ENCODE measurements around the gene THADA. TPM values are rescaled to one million over a fixed set of nuclear protein-coding genes. Genes with fewer than 3 reads are reported as not detected.
"Not testable (repeated sequence)": the region's sequence is repeated elsewhere in the genome, so short reads cannot be mapped to it uniquely, and the experiment has no call there.

The THADA gene
- total RNA-seq, result 10 to 100 TPM; 23.7 to 69.5 TPM

GRCh38 chr2:43595603-43596412 is at the start of gene THADA:
THADA (minus strand) TSS chr2:43596038; CDS start chr2:43592392, 3,646 bp downstream.
- peak; percentile 99 to 100 for ATAC-seq

GRCh38 chr2:43643680-43644079 is 47.8 kb upstream of the THADA start:
- H3K36me3 Mint-ChIP-seq, result no peaks in the 10 kb centered on the region
- no peak overlapping the region for H3K27ac Mint-ChIP-seq
- no peaks in the 10 kb centered on the region for H3K4me1 Mint-ChIP-seq (ENCODE audit: low read depth in 2 of 2)
- ATAC-seq (no peak), DNase-seq (ENCODE audit: low spot score) (no peak)
- H3K4me3 Mint-ChIP-seq, result no peak overlapping the region
- no peaks in the 10 kb centered on the region for H3K9me3 Mint-ChIP-seq
- peaks cover 16 to 33% of the 10 kb centered on the region in 2 donors for H3K27me3 Mint-ChIP-seq

More at GRCh38 chr2:43595603-43596412, at the start of gene THADA:
- H3K27me3 Mint-ChIP-seq, result peaks cover 0 to 14% of the 10 kb centered on the region in 2 donors
- peak within 1 kb of the TSS; percentile 96 for H3K4me3 Mint-ChIP-seq
- peak; percentile 98 for DNase-seq (ENCODE audit: low spot score)
- H3K36me3 Mint-ChIP-seq, result peaks cover 5% of the 10 kb centered on the region
- no peaks in the 10 kb centered on the region for H3K9me3 Mint-ChIP-seq
- peak within 1 kb of the TSS; percentile 98 to 99 for H3K27ac Mint-ChIP-seq
- H3K4me1 Mint-ChIP-seq (ENCODE audit: low read depth in 2 of 2), result peaks cover 18 to 22% of the 10 kb centered on the region in 2 donors

GRCh38 chr2:43642363-43642762 is 46.5 kb upstream of the THADA start:
- no peak for ATAC-seq
- H3K27ac Mint-ChIP-seq, result no peak overlapping the region

GRCh38 chr2:43637030-43637803 is 41.4 kb upstream of the THADA start, which contains the start of gene PLEKHH2:
PLEKHH2 (plus strand) TSS chr2:43637260; CDS start chr2:43644674, 7,414 bp downstream.
- Mint-ChIP-seq H3K9me3 (no peaks in the 10 kb centered on the region), H3K36me3 (no peaks in the 10 kb centered on the region), H3K4me1 (ENCODE audit: low read depth in 2 of 2) (peaks cover 6 to 11% of the 10 kb centered on the region in 2 donors), H3K4me3 (peak within 1 kb of the TSS; percentile 82), H3K27me3 (peaks cover 39 to 43% of the 10 kb centered on the region in 2 donors), H3K27ac (no peak within 1 kb of the TSS)
- DNase-seq (ENCODE audit: low spot score) (peak; percentile 83), ATAC-seq (peak; percentile 99 to 100)

More at GRCh38 chr2:43642363-43642762, 46.5 kb upstream of the THADA start:
- no peaks in the 10 kb centered on the region for H3K9me3 Mint-ChIP-seq
- peaks cover 21 to 34% of the 10 kb centered on the region in 2 donors for H3K27me3 Mint-ChIP-seq
- H3K36me3 Mint-ChIP-seq, result no peaks in the 10 kb centered on the region
- H3K4me1 Mint-ChIP-seq (ENCODE audit: low read depth in 2 of 2), result peaks cover 0 to 5% of the 10 kb centered on the region in 2 donors
- H3K4me3 Mint-ChIP-seq, result no peak overlapping the region
- no peak for DNase-seq (ENCODE audit: low spot score)

- Mint-ChIP-seq H3K9me3 (no peaks in the 10 kb centered on the region), H3K4me1 (ENCODE audit: low read depth in 2 of 2) (peaks cover 6 to 11% of the 10 kb centered on the region in 2 donors), H3K27ac (no peak overlapping the region), H3K4me3 (peak overlapping the region; percentile 82), H3K27me3 (peaks cover 44 to 49% of the 10 kb centered on the region in 2 donors), H3K36me3 (no peaks in the 10 kb centered on the region)
- ATAC-seq, result no peak
- no peak for DNase-seq (ENCODE audit: low spot score)
Measured at GRCh38 chr2:43636621-43637020, 40.8 kb upstream of the THADA start.

GRCh38 chr2:43636153-43636552 is 40.3 kb upstream of the THADA start:
- H3K27me3 Mint-ChIP-seq, result peaks cover 44 to 53% of the 10 kb centered on the region in 2 donors
- H3K36me3 Mint-ChIP-seq; ATAC-seq; H3K9me3 Mint-ChIP-seq; DNase-seq (ENCODE audit: low spot score); H3K27ac Mint-ChIP-seq: not testable (repeated sequence)
- H3K4me1 Mint-ChIP-seq (ENCODE audit: low read depth in 2 of 2), result peaks cover 6 to 11% of the 10 kb centered on the region in 2 donors
- peak overlapping the region; percentile 28 for H3K4me3 Mint-ChIP-seq

- Mint-ChIP-seq H3K9me3 (no peaks in the 10 kb centered on the region), H3K27ac (no peak overlapping the region), H3K4me3 (no peak overlapping the region), H3K4me1 (ENCODE audit: low read depth in 2 of 2) (peaks cover 6 to 11% of the 10 kb centered on the region in 2 donors), H3K36me3 (no peaks in the 10 kb centered on the region), H3K27me3 (peaks cover 45 to 57% of the 10 kb centered on the region in 2 donors)
- DNase-seq (ENCODE audit: low spot score), result no peak
- ATAC-seq, result no peak
Measured at GRCh38 chr2:43634604-43635306, 38.9 kb upstream of the THADA start.

GRCh38 chr2:43631618-43632317 is 35.9 kb upstream of the THADA start:
- H3K4me3 Mint-ChIP-seq, result no peak overlapping the region
- ATAC-seq (no peak), DNase-seq (ENCODE audit: low spot score) (no peak)
- peaks cover 4% of the 10 kb centered on the region in 2 donors for H3K4me1 Mint-ChIP-seq (ENCODE audit: low read depth in 2 of 2)
- H3K27ac Mint-ChIP-seq, result no peak overlapping the region
- no peaks in the 10 kb centered on the region for H3K36me3 Mint-ChIP-seq
- H3K27me3 Mint-ChIP-seq, result peaks cover 42 to 55% of the 10 kb centered on the region in 2 donors
- H3K9me3 Mint-ChIP-seq, result no peaks in the 10 kb centered on the region

- Mint-ChIP-seq H3K36me3 (no peaks in the 10 kb centered on the region), H3K27ac (no peak overlapping the region), H3K27me3 (peaks cover 29 to 34% of the 10 kb centered on the region in 2 donors), H3K4me1 (ENCODE audit: low read depth in 2 of 2) (no peaks in the 10 kb centered on the region), H3K4me3 (no peak overlapping the region), H3K9me3 (no peaks in the 10 kb centered on the region)
- DNase-seq (ENCODE audit: low spot score) (no peak), ATAC-seq (no peak)
Measured at GRCh38 chr2:43622931-43623451, 27.2 kb upstream of the THADA start.

GRCh38 chr2:43619511-43619910 is 23.7 kb upstream of the THADA start:
- Mint-ChIP-seq H3K27me3 (peaks cover 18 to 38% of the 10 kb centered on the region in 2 donors), H3K27ac (no peak overlapping the region), H3K9me3 (no peaks in the 10 kb centered on the region), H3K4me3 (no peak overlapping the region), H3K36me3 (no peaks in the 10 kb centered on the region), H3K4me1 (ENCODE audit: low read depth in 2 of 2) (no peaks in the 10 kb centered on the region)
- DNase-seq (ENCODE audit: low spot score) (no peak), ATAC-seq (no peak)

- ATAC-seq, result no peak
- Mint-ChIP-seq H3K36me3 (no peaks in the 10 kb centered on the region), H3K4me1 (ENCODE audit: low read depth in 2 of 2) (peaks cover 0 to 2% of the 10 kb centered on the region in 2 donors)
Measured at GRCh38 chr2:43616967-43617680, 21.3 kb upstream of the THADA start.

GRCh38 chr2:43612944-43613343 is 17.1 kb upstream of the THADA start:
- no peak overlapping the region for H3K4me3 Mint-ChIP-seq
- peaks cover 0 to 2% of the 10 kb centered on the region in 2 donors for H3K4me1 Mint-ChIP-seq (ENCODE audit: low read depth in 2 of 2)
- DNase-seq (ENCODE audit: low spot score) (no peak), ATAC-seq (no peak)
- no peaks in the 10 kb centered on the region for H3K36me3 Mint-ChIP-seq
- no peaks in the 10 kb centered on the region for H3K9me3 Mint-ChIP-seq
- H3K27me3 Mint-ChIP-seq, result peaks cover 2 to 16% of the 10 kb centered on the region in 2 donors
- H3K27ac Mint-ChIP-seq, result no peak overlapping the region

More at GRCh38 chr2:43616967-43617680, 21.3 kb upstream of the THADA start:
- Mint-ChIP-seq H3K27me3 (peaks cover 8 to 22% of the 10 kb centered on the region in 2 donors), H3K27ac (no peak overlapping the region), H3K4me3 (no peak overlapping the region), H3K9me3 (no peaks in the 10 kb centered on the region)
- no peak for DNase-seq (ENCODE audit: low spot score)
